ENCODE results near the gene ZNF385B.

ZNF385B gene

GRCh38 chr2:179483131-179483530 is 378.3 kb downstream of the ZNF385B start:
- TF ChIP-seq, protein P1, sequence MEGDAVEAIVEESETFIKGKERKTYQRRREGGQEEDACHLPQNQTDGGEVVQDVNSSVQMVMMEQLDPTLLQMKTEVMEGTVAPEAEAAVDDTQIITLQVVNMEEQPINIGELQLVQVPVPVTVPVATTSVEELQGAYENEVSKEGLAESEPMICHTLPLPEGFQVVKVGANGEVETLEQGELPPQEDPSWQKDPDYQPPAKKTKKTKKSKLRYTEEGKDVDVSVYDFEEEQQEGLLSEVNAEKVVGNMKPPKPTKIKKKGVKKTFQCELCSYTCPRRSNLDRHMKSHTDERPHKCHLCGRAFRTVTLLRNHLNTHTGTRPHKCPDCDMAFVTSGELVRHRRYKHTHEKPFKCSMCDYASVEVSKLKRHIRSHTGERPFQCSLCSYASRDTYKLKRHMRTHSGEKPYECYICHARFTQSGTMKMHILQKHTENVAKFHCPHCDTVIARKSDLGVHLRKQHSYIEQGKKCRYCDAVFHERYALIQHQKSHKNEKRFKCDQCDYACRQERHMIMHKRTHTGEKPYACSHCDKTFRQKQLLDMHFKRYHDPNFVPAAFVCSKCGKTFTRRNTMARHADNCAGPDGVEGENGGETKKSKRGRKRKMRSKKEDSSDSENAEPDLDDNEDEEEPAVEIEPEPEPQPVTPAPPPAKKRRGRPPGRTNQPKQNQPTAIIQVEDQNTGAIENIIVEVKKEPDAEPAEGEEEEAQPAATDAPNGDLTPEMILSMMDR (IDR thresholded peaks at IDR 0.05; ENCODE audit: low read depth, low read length) = no peak
- TF ChIP-seq, protein P2, sequence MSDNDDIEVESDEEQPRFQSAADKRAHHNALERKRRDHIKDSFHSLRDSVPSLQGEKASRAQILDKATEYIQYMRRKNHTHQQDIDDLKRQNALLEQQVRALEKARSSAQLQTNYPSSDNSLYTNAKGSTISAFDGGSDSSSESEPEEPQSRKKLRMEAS (IDR thresholded peaks at IDR 0.05; ENCODE audit: low read depth, low read length) = no peak
- no peak for TF ChIP-seq MYC (IDR thresholded peaks at IDR 0.05; ENCODE audit: low read depth, low read length)
- no peak for TF ChIP-seq POLR2A (IDR thresholded peaks at IDR 0.05; ENCODE audit: extremely low read depth, insufficient read length)

GRCh38 chr2:179479947-179480346 is 381.5 kb downstream of the ZNF385B start:
- no peak overlapping the region for H3K4me3 ChIP-seq (ENCODE audit: low read depth, low read length)
- DNase-seq (ENCODE audit: low read depth) = no peak
- TF ChIP-seq POLR2A (IDR thresholded peaks at IDR 0.05; ENCODE audit: extremely low read depth, insufficient read length) (no peak), MYC (IDR thresholded peaks at IDR 0.05; ENCODE audit: low read depth, low read length) (no peak)
- TF ChIP-seq, protein P1 (IDR thresholded peaks at IDR 0.05; ENCODE audit: low read depth, low read length) = no peak
- TF ChIP-seq, protein P2 (IDR thresholded peaks at IDR 0.05; ENCODE audit: low read depth, low read length) = no peak

More at GRCh38 chr2:179483131-179483530, 378.3 kb downstream of the ZNF385B start:
- DNase-seq (ENCODE audit: low read depth) = no peak
- H3K4me3 ChIP-seq (ENCODE audit: low read depth, low read length) = no peak overlapping the region

DNA sequence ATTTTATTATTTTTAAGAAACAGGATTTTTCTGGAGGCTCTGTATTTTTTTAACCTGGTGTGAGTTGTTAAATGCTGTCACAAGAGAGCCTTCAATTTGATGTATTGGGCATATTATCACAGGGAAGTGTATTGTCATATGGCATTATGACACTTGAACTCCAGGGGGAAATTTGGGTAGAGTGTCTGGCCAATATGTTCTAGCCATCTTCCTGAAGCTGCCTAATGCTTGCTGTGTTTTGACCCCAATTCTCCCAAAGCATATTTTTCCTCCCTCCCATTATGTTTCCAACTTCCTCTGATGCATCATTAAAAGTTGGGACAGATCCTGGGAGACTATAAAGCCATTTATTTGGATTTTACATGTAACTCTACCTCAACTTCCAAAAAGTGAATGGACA is 382.6 kb downstream of the ZNF385B start:
- no peak for DNase-seq (ENCODE audit: low read depth)

DNA sequence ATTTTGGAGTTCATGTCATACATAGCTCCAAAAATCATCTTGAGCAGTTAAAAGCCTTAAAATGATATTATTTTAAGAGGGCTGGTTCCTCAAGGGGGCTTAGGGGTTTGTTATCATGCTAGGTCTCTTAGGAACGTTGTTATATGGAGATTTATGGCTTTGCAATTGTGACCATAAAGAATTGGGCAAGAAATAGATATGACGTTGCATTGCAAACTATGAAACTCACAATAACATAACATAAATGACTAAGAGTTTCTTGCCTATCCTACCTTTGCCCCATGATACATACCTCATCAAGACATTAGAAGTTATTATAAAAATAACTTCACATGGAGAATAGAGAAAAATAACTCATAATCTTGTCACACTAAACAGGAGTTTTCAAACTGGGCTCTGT is 390.4 kb downstream of the ZNF385B start:
- DNase-seq (ENCODE audit: low read depth) = no peak
- no peak overlapping the region for H3K4me3 ChIP-seq (ENCODE audit: low read depth, low read length)
- TF ChIP-seq POLR2A (IDR thresholded peaks at IDR 0.05; ENCODE audit: extremely low read depth, insufficient read length) (no peak), MYC (IDR thresholded peaks at IDR 0.05; ENCODE audit: low read depth, low read length) (no peak)
- TF ChIP-seq, protein P2 (IDR thresholded peaks at IDR 0.05; ENCODE audit: low read depth, low read length) = no peak
- TF ChIP-seq, protein P1 (IDR thresholded peaks at IDR 0.05; ENCODE audit: low read depth, low read length) = no peak

More for the DNA sequence above, 382.6 kb downstream of the ZNF385B start:
- no peak overlapping the region for H3K4me3 ChIP-seq (ENCODE audit: low read depth, low read length)
- TF ChIP-seq, protein P2 (IDR thresholded peaks at IDR 0.05; ENCODE audit: low read depth, low read length) = no peak
- no peak for TF ChIP-seq POLR2A (IDR thresholded peaks at IDR 0.05; ENCODE audit: extremely low read depth, insufficient read length)
- TF ChIP-seq, protein P1 (IDR thresholded peaks at IDR 0.05; ENCODE audit: low read depth, low read length) = no peak
- no peak for TF ChIP-seq MYC (IDR thresholded peaks at IDR 0.05; ENCODE audit: low read depth, low read length)

GRCh38 chr2:179470089-179470488 is 391.3 kb downstream of the ZNF385B start:
- DNase-seq (ENCODE audit: low read depth) = no peak
- TF ChIP-seq, protein P2 (IDR thresholded peaks at IDR 0.05; ENCODE audit: low read depth, low read length) = no peak
- TF ChIP-seq POLR2A (IDR thresholded peaks at IDR 0.05; ENCODE audit: extremely low read depth, insufficient read length) = no peak
- TF ChIP-seq, protein P1 (IDR thresholded peaks at IDR 0.05; ENCODE audit: low read depth, low read length) = no peak
- no peak for TF ChIP-seq MYC (IDR thresholded peaks at IDR 0.05; ENCODE audit: low read depth, low read length)
- H3K4me3 ChIP-seq (ENCODE audit: low read depth, low read length) = no peak overlapping the region

Data from NB4 (cell line).